Thyroid gland (tissue), 4 donors: ENCODE measurements around the gene TSPAN10. TPM values are rescaled to one million over a fixed set of nuclear protein-coding genes. Genes with fewer than 3 reads are reported as not detected.
A peak's percentile ranks its signal among the peaks of the same experiment; 100 is the strongest.
"Not testable (repeated sequence)": the region's sequence is repeated elsewhere in the genome, so short reads cannot be mapped to it uniquely, and the experiment has no call there.

Experiments used
- DNase-seq, 2 donors: peaks; one replicate each; pipeline ENCODE4 v3.0.0-alpha.2; 2019
- H3K27ac ChIP-seq, 3 donors: fragments of 200-600 bp; sonication (generic); 1 replicate in 2 of 3; 2 replicates in 1 of 3; pipeline ENCODE4 v1.5.1; 2016 to 2019; ENCODE audit warnings: mild to moderate bottlenecking in 1 of 3, moderate library complexity in 1 of 3
- H3K27me3 ChIP-seq: fragments of 200-600 bp; sonication (generic); one replicate; pipeline ENCODE4 v1.5.1; 2019
- H3K36me3 ChIP-seq, 2 donors: fragments of 200-600 bp; sonication (generic); one replicate each; pipeline ENCODE4 v1.5.1; 2016 to 2019
- H3K4me1 ChIP-seq, 2 donors: fragments of 200-600 bp; sonication (generic); one replicate each; pipeline ENCODE4 v1.5.1; 2017 to 2019
- H3K4me3 ChIP-seq, 3 donors: fragments of 200-600 bp; sonication (generic); replicated peaks in 1 of 3; 1 replicate in 2 of 3; 2 replicates in 1 of 3; pipeline ENCODE4 v1.5.1; 2016; ENCODE audit warnings: mild to moderate bottlenecking in 1 of 3
- H3K9me3 ChIP-seq: fragments of 200-600 bp; sonication (generic); one replicate; pipeline ENCODE4 v1.5.1; 2017
- CTCF ChIP-seq, 6 experiments: fragments of 200-600 bp in 3 of 6; fragments of 450-650 bp in 3 of 6; sonication (generic) in 3 of 6; IDR thresholded peaks; one replicate each; pipeline ENCODE4 v1.5.1; 2016 to 2019; ENCODE audit warnings: antibody characterized with exemption in 6 of 6, mild to moderate bottlenecking in 2 of 6, inconsistent platforms in 1 of 6, moderate library complexity in 1 of 6
- POLR2A ChIP-seq, 2 donors: fragments of 450-650 bp; IDR thresholded peaks; one replicate each; pipeline ENCODE4 v1.6.1; 2017; ENCODE audit warnings: antibody characterized with exemption in 2 of 2, mild to moderate bottlenecking in 2 of 2, moderate library complexity in 1 of 2
- WGBS, 2 donors: methylation state at CpG; one replicate each; pipeline ENCODE4 v1.1.5; 2017; 5-methylcytosine and 5-hydroxymethylcytosine counted together
- intact Hi-C: fragments of 100-400 bp; cut with DNase I; formaldehyde crosslinking; loops from one replicate; pipeline ENCODE4 v1.15.1; 2023
- total RNA-seq, 4 donors: library from RNA; depleted of rRNA; stranded (reverse); fragments of >200 nt; gene quantifications; one replicate each; pipeline ENCODE4 v1.2.3, GENCODE V29; 2016

The TSPAN10 gene
- total RNA-seq, 4 donors from 2014 or later: 0.29 to 2.6 (median 0.40) TPM; not detected in 1

- TF ChIP-seq POLR2A (IDR thresholded peaks at IDR 0.05) (no peak), CTCF (IDR thresholded peaks at IDR 0.05) (no peak)
- no peaks in the 10 kb centered on the region for H3K4me1 ChIP-seq
- H3K36me3 ChIP-seq: peaks cover 32 to 35% of the 10 kb centered on the region in 2 donors
- no peak overlapping the region for H3K27ac ChIP-seq
- no peaks in the 10 kb centered on the region for H3K9me3 ChIP-seq
- 84 to 85% methylated on average over 16 of the region's 16 CpGs for WGBS, 2 donors
- intact Hi-C loops: no loop called here
- H3K4me3 ChIP-seq: no peak overlapping the region
- no peak for DNase-seq
- no peaks in the 10 kb centered on the region for H3K27me3 ChIP-seq
These were observed 24.6 kb upstream of the TSPAN10 start for GRCh38 chr17:81612172-81612970.

- Histone ChIP-seq H3K27ac (no peak overlapping the region), H3K4me1 (no peaks in the 10 kb centered on the region), H3K36me3 (peaks cover 5 to 9% of the 10 kb centered on the region in 2 donors), H3K27me3 (no peaks in the 10 kb centered on the region), H3K4me3 (no peak overlapping the region), H3K9me3 (no peaks in the 10 kb centered on the region)
- WGBS, 2 donors: 95 to 98% methylated on average over 4 of the region's 4 CpGs
- intact Hi-C loops: no loop called here
- no peak for DNase-seq
- TF ChIP-seq CTCF (IDR thresholded peaks at IDR 0.05) (no peak), POLR2A (IDR thresholded peaks at IDR 0.05) (no peak)
These were observed 21.5 kb upstream of the TSPAN10 start for GRCh38 chr17:81615401-81615930.

- DNase-seq: no peak
- Histone ChIP-seq H3K27ac (no peak overlapping the region), H3K4me3 (no peak overlapping the region), H3K36me3 (peaks cover 18 to 23% of the 10 kb centered on the region in 2 donors), H3K27me3 (no peaks in the 10 kb centered on the region), H3K9me3 (no peaks in the 10 kb centered on the region), H3K4me1 (peaks cover 6 to 7% of the 10 kb centered on the region in 2 donors)
- intact Hi-C loops: no loop called here
- TF ChIP-seq CTCF (IDR thresholded peaks at IDR 0.05): no peak
- TF ChIP-seq POLR2A (IDR thresholded peaks at IDR 0.05): no peak
- 78 to 96% methylated on average over 7 of the region's 7 CpGs for WGBS, 2 donors
These were observed 20.1 kb upstream of the TSPAN10 start for GRCh38 chr17:81616877-81617276.

- H3K9me3 ChIP-seq, H3K4me3 ChIP-seq, H3K4me1 ChIP-seq, intact Hi-C loops, H3K27me3 ChIP-seq, H3K27ac ChIP-seq, DNase-seq: not testable (repeated sequence)
- 100% methylated on average over 3 of the region's 36 CpGs; no CpG with 5 or more reads in 1 of the 2 donors for WGBS, 2 donors
- peaks cover 24 to 28% of the 10 kb centered on the region in 2 donors for H3K36me3 ChIP-seq
These were observed 18.7 kb upstream of the TSPAN10 start for GRCh38 chr17:81618307-81618706.

- no peak for TF ChIP-seq POLR2A (IDR thresholded peaks at IDR 0.05)
- Histone ChIP-seq H3K4me3 (no peak overlapping the region), H3K9me3 (no peaks in the 10 kb centered on the region), H3K4me1 (peaks cover 6 to 7% of the 10 kb centered on the region in 2 donors), H3K27me3 (no peaks in the 10 kb centered on the region), H3K27ac (peak overlapping the region in 1 of 3 donors; percentile 5), H3K36me3 (peaks cover 48 to 49% of the 10 kb centered on the region in 2 donors)
- WGBS, 2 donors: 67 to 71% methylated on average over 10 to 11 of the region's 11 CpGs
- intact Hi-C loops: no loop called here
- peak; percentile 40 to 50 for DNase-seq
These were observed 15.4 kb upstream of the TSPAN10 start for GRCh38 chr17:81621494-81622130.

GRCh38 chr17:81630274-81630673 is 6.7 kb upstream of the TSPAN10 start:
- TF ChIP-seq POLR2A (IDR thresholded peaks at IDR 0.05): no peak
- TF ChIP-seq CTCF (IDR thresholded peaks at IDR 0.05): no peak
- Histone ChIP-seq H3K27ac (no peak overlapping the region), H3K4me1 (peaks cover 4 to 12% of the 10 kb centered on the region in 2 donors), H3K27me3 (no peaks in the 10 kb centered on the region), H3K4me3 (no peak overlapping the region), H3K36me3 (peaks cover 38 to 40% of the 10 kb centered on the region in 2 donors), H3K9me3 (no peaks in the 10 kb centered on the region)
- 89% methylated on average over 8 of the region's 8 CpGs for WGBS, 2 donors
- DNase-seq: no peak
- intact Hi-C loops: no loop called here
